Stimulated activated CD4-positive, alpha-beta T cell treated with anti-CD3 and anti-CD28 coated beads, Interleukin-1b, Interleukin-23, amount 100 ng/mL, for 48 hours (primary cell): ENCODE measurements around the gene DGKH.
"Not testable (repeated sequence)": the region's sequence is repeated elsewhere in the genome, so short reads cannot be mapped to it uniquely, and the experiment has no call there.

Source experiments
- DNase-seq: peaks from one replicate; pipeline ENCODE4 v3.0.0-alpha.2; 2020

The DGKH gene

DNA sequence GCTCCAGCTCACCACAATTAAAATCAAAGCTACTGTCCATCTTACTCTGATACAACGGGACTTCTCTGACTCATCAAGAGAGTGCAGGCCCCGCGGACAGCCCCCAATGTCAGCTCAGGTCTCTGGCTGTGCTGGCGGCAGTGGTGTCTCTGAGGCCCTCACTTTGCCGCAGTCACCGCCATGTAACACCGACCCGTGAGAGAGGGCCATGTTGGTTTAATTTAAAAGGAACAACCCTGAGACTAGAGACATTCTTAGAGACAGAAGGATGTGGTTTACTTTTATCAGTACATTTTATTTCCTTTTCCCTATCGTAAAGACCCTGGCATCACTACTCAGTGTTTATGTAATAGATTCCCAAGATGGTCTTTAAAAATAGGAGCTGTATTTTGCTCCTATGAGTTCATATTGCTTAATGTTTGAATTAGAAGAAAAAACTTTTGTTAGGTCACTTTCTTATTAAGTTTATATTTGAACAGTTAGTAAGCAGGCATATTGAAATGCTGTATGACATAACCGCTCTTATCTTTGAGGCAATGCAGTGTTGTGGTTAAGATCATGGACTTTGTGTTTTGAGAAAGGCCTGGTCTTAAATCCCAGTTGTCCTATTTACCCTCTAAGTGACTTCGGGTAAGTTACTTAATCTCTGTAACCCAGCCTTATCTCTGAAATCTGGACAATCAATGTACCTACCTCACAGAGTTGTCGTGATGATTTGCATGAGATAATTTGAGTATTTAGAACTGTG, 23.4 kb downstream of the DGKH start:
- DNase-seq = no peak

- DNase-seq = no peak
Measured at GRCh38 chr13:42073683-42074082, 25.2 kb downstream of the DGKH start.

- DNase-seq = no peak
Measured at GRCh38 chr13:42075517-42075916, 27.1 kb downstream of the DGKH start.

- no peak for DNase-seq
Measured at GRCh38 chr13:42076309-42076713, 27.9 kb downstream of the DGKH start.

GRCh38 chr13:42078128-42078808, 29.8 kb downstream of the DGKH start:
- DNase-seq = no peak

DNA sequence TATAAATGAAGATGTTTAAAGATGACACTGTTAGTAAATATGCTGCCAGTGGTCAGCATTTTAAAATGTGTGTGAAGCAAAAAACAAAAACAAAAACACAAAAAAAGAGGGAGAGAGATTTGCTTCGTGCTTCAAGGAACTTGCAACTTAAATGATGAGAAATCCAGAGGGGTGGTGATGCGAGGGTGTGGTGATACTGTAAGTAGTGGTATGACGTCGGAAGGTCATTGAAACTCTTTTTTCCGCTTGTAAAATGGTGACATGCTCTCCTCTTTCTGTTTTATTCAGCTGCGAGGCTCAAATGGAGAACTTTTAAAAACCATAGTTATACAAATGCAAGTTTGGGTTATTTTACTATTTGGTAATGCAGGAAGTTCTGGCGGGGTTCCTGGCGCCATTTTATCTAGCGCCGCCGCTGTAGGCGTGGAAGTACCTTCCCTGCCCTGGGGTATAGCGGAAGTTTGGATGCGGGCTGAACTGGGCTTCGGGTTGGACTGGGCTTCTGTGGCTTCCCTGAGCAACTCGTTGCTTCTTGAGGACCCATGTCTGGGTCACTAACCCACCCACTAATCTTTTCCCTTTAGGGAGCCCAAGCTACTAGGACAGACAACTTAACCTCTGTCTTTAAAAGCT, 34.8 kb downstream of the DGKH start:
- DNase-seq = no peak

DNA sequence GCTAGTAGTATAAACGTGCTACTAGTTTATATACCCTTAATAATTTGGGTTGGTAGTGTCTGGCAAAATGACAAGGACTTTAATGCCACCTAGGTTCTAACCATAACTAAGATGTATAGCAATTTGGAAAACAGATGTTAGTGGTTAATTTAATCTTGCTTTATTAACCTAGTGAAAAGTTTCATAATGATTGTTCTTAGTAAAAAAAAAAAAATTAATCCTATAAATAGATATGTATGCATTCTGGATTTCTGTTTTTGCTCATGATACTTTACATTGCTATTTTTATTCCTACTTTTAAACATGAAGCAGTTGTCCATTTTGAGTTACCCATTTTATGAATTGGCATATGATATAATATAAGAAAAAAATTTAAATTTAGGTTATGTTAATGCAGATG, 36.3 kb downstream of the DGKH start:
- DNase-seq = no peak

GRCh38 chr13:42086582-42086981, 38.1 kb downstream of the DGKH start:
- no peak for DNase-seq

GRCh38 chr13:42094516-42095040, 46.1 kb downstream of the DGKH start:
- no peak for DNase-seq

DNA sequence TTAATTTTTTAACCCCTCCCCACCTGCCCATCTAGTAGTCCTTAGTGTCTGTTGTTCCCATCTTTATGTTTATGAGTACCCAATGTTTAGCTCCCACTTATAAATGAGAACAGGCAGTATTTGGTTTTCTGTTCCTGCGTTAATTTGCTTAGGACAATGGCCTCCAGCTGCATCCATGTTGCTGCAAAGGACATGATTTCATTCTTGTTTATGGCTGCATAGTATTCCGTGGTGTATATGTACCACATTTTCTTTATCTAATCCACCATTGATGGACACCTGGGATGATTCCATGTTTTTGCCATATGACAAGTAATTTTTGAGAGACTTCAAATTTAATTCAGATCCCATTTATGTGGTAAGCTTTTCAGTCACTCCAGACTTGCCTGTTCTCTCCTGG, 47.8 kb downstream of the DGKH start:
- not testable (repeated sequence) for DNase-seq

DNA sequence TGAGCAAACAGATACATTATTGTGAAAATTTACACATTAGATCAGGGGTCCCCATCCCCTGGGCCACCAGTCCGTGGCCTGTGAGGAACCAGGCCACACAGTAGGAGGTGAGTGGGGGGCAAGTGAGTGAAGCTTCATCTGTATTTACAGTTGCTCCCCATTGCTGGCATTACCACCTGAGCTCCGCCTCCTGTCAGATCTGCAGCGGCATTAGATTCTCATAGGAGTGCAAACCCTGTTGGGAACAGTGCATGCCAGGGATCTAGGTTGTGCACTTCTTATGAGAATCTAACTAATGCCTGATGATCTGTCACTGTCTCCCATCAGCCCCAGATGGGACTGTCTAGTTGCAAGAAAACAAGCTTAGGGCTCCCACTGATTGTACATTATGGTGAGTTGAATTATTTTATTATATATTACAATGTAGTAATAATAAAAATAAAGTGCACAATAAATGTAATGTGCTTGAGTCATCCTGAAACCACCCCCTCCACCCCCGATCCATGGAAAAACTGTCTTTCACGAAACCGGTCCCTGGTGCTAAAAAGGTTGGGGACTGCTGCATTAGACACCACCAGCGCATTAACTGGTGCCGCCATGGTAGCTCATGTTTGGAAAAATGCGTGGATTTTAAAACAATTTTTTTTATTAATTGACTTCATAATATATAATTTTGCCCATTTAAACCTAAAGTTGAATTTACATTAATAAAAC, 51.7 kb downstream of the DGKH start:
- DNase-seq = no peak

DNA sequence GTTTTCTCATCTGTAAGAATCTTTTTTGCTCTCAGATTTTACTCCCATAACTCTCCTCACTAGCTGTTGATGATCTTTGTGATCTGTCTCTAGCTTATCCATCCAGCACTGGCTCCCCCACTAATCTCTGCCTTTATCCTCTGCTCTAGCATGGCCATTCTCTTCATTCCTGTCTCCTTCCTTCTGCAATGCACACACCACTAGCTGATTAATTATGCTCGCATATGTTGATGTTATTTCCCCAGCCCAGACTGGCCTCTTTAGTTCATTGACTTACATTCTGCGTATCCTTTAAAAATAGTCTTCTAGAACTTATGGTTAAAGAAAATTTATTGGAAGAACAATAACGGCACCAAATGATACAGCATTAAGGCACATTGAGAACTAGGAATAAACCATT, 52.5 kb downstream of the DGKH start:
- DNase-seq = no peak

- no peak for DNase-seq
Measured at GRCh38 chr13:42101821-42102585, 53.6 kb downstream of the DGKH start.

DNA sequence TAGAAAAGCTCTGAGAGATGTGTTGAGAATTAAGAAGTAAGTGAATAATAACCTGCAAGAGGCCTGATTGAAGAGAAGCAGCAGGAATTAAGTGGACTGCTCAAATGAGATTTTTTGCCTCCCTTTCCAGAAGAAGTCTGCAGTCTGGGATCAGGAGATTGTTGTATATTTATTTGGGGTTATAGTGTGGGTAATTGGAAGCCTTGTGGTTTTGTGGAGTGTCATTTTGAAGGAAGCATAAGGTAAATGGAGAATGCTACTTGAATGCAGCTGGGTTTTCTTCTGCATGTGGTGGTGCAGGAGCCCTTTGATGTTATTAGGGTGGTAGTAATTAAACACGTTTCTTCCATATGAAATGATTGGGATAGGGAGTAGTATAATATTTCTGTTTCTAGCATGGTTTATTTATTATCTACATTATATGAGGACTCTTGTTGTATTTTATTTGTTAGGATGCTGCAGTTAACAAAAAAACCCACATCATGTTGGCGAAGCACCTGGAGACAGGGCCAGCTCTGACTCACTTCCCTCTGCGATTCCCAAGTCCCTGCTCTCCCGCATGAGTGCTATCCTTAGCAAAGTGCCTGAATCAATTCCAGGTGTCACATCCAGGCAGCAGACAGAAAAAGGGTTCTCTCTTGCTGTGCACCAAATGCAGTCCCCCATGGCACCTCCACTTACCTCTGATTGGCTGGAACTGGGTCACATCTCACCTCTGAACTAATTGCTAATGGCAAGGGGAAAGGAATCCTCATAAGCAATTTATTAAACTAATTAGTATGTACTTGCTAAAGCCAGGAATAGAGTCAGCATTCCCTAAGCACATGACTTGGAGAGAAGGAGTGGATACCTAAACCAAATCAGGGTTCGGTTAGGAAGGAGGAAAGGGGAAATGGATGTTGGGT, 54.8 kb downstream of the DGKH start:
- no peak for DNase-seq

- no peak for DNase-seq
Measured at GRCh38 chr13:42106998-42107397, 58.5 kb downstream of the DGKH start.

- no peak for DNase-seq
Measured at GRCh38 chr13:42107421-42107820, 59.0 kb downstream of the DGKH start.

GRCh38 chr13:42108217-42108616, 59.8 kb downstream of the DGKH start:
- DNase-seq = no peak

DNA sequence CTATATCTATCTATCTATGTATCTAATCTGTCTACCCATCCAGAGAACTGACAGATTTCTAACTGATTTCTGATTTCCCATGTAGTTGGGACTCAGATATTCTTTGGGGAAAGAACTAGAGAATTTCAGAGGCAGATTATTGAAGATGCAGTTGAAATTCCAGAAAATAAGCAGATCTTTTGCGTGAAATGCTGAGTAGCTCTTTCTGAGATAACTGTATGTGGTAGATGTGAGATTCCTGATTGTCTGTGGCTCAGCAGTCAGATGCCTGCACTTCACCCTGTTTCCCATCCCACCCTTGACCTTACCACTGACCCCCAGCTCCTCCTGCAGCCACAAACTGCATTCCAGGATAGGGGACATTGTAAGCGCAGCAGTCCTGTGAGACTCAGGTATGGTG, 61.5 kb downstream of the DGKH start:
- no peak for DNase-seq

GRCh38 chr13:42110410-42111155, 62.1 kb downstream of the DGKH start:
- DNase-seq = no peak

DNA sequence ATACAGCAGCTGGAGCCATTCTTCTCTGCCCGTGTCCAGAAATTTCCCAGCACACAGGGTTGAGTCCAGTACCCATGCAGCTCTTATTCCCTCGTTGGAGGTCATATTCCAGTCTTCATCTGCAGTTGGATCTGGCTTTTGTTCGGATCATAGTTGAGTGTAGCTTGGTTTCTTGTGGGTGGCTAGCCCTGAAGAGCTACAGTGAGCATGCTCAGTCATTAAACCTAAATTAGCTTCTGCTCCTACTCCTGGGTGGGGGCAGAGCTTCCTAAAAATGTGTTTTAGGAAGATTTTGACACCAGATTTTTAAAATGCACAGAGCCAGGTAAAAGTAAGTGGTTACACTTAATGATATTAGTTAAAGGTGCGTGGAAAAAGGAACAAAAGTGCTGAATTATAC, 64.4 kb downstream of the DGKH start:
- no peak for DNase-seq

DNA sequence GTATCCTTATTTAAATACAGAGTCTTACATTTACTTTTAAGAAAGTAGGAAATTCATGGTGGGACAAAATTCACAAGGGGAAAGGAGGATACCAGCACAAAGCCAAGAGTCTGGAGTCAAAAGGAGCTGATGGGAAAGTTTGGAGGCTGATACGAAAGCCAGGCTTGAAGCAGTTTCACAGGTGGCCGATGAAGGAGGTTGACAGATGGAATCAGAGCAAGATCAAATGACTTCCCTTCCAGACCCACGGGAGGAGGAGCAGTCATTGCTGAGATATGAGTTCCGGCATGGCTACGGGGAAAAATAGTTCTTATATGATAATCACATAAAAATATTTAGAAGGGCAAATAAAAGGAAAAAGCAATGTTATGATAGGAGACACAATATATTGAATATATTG, 65.0 kb downstream of the DGKH start:
- DNase-seq = no peak
